Measurements from ENCODE around the gene TBC1D16. TPM values are rescaled to one million over a fixed set of nuclear protein-coding genes. Genes with fewer than 3 reads are reported as not detected.

Gene TBC1D16
- total and polyA plus RNA-seq, 10 of the 15 experiments (the other 5 are each of a cell fraction or from before 2014, with no cell fraction given), result 0.01 to 0.13 (median 0.06) TPM; not detected in 3

GRCh38 chr17:79930877-79931816 is 104.5 kb downstream of the TBC1D16 start:
- Histone ChIP-seq H3K4me2 (ENCODE audit: control insufficient read depth, insufficient read depth) (0 out of 2 replicates have a peak overlapping the region, but pooled peaks have one; percentile 4), H4K20me1 (ENCODE audit: control insufficient read depth, insufficient read depth) (no peaks in the 10 kb centered on the region), H3K4me1 (ENCODE audit: control insufficient read depth, insufficient read depth, low read length) (peaks cover 7% of the 10 kb centered on the region), H3K36me3 (ENCODE audit: control insufficient read depth in 2 of 2, insufficient read depth in 2 of 2, low read length in 1 of 2) (no peaks in the 10 kb centered on the region), H2AFZ (ENCODE audit: control insufficient read depth, low read depth, low read length) (no peak overlapping the region), H3K4me3 (no peak overlapping the region), H3K9ac (ENCODE audit: control insufficient read depth, insufficient read depth, low read length) (no peak overlapping the region), H3K27ac (ENCODE audit: control insufficient read depth, insufficient read depth) (no peak overlapping the region), H3K79me2 (ENCODE audit: control insufficient read depth, insufficient read depth, low read length) (no peaks in the 10 kb centered on the region), H3K27me3 (replicated peaks in 1 of 2; ENCODE audit: control insufficient read depth in 2 of 2, insufficient read depth in 2 of 2, low read length in 1 of 2) (no peaks in the 10 kb centered on the region; a peak in 1 of 4 replicates), H3K9me3 (replicated peaks; ENCODE audit: control insufficient read depth, insufficient read depth, low read length) (no peaks in the 10 kb centered on the region; the same call in 2 of the 3 replicates)
- intact Hi-C loops (cut with micrococcal nuclease; ENCODE audit: unreplicated experiment), result no loop called here
- no peak for FAIRE-seq
- no TSS peak for BruUV-seq (replicated peaks)
- ChIA-PET SMC1A (ENCODE audit: uncharacterized antibody, unreplicated experiment) (interaction anchor here (0.5 to 1.3 kb wide), 6 partner anchors 8 to 142 kb away, joined by 3 to 4 read pairs (median 4); no protein-coding TSS in a partner anchor), RAD21 (ENCODE audit: unreplicated experiment) (interaction anchor here (0.8 to 2.0 kb wide), 5 partner anchors 8 to 123 kb away, joined by 3 to 6 read pairs (median 3); no protein-coding TSS in a partner anchor), CTCF (interaction anchor here (0.8 to 1.5 kb wide), 4 partner anchors 9 to 123 kb away, joined by 3 to 4 read pairs (median 3); no protein-coding TSS in a partner anchor), POLR2A (interaction anchor here (0.9 to 1.1 kb wide), 3 partner anchors 10 to 119 kb away, joined by 3 to 4 read pairs (median 3); no protein-coding TSS in a partner anchor)
- TF ChIP-seq EGR1 (IDR thresholded peaks at IDR 0.05; ENCODE audit: borderline replicate concordance in 1 of 2, low read depth in 2 of 2, low read length in 2 of 2) (peak in 1 of 2 experiments; percentile 21; a peak in 1 of 3 replicates), EED (IDR thresholded peaks at IDR 0.05; ENCODE audit: low read depth) (peak; percentile 44; the same call in 1 of the 2 replicates), GATAD2B (conservative IDR thresholded peaks at IDR 0.05; ENCODE audit: low read depth) (no peak), ZNF207 (IDR thresholded peaks at IDR 0.05; ENCODE audit: borderline replicate concordance) (no peak), IKZF1 (conservative IDR thresholded peaks at IDR 0.05) (0 out of 2 replicates have a peak, but pooled peaks have one; percentile 29), RUNX3 (IDR thresholded peaks at IDR 0.05; ENCODE audit: low read length) (no peak), DPF2 (IDR thresholded peaks at IDR 0.05) (0 out of 2 replicates have a peak, but pooled peaks have one; percentile 18), JUNB (IDR thresholded peaks at IDR 0.05) (0 out of 2 replicates have a peak, but pooled peaks have one; percentile 21), MEF2B (IDR thresholded peaks at IDR 0.05; ENCODE audit: partially characterized antibody, poor library complexity, severe bottlenecking) (peak; percentile 74), E4F1 (IDR thresholded peaks at IDR 0.05; ENCODE audit: borderline replicate concordance, partially characterized antibody) (no peak), NFYA (IDR thresholded peaks at IDR 0.05; ENCODE audit: borderline replicate concordance, low read depth, low read length) (no peak), PAX5 (IDR thresholded peaks at IDR 0.05; ENCODE audit: borderline replicate concordance, low read depth, low read length) (peak; percentile 31; the same call in 1 of the 2 replicates), CHD2 (IDR thresholded peaks at IDR 0.05; ENCODE audit: borderline replicate concordance, low read depth, low read length) (peak; percentile 28; the same call in 1 of the 2 replicates), RFX5 (IDR thresholded peaks at IDR 0.05; ENCODE audit: low read depth, low read length) (no peak)
- in situ Hi-C loops (cut with MboI), result no loop called here
- WGBS (ENCODE audit: insufficient coverage, insufficient replicate concordance, low lambda C conversion rate, missing lambda C conversion rate), result 6% methylated on average over 12 of the region's 17 CpGs
- ATAC-seq, result peak; percentile 83
- DNase-seq (ENCODE audit: low read depth, low spot score), result no peak

Measured in GM12878 (cell line).